Endometrial microvascular endothelial cells (primary cell): ENCODE data around the gene GALNS. TPM values are rescaled to one million over a fixed set of nuclear protein-coding genes. Genes with fewer than 3 reads are reported as not detected.
"Not testable (repeated sequence)": the region's sequence is repeated elsewhere in the genome, so short reads cannot be mapped to it uniquely, and the experiment has no call there.

Experiments used
- in situ Hi-C: cut with HindIII; loops from 2 replicates; pipeline ENCODE4 v1.10.0; 2017; ENCODE audit warnings: low sequenced_read_pairs, low pct_unique_long_range_greater_than_20kb; ENCODE audit errors: inconsistent ontology term
- total RNA-seq: library from RNA; depleted of rRNA; stranded (reverse); fragments of >200 nt; gene quantifications from one replicate; pipeline ENCODE4 v1.2.3, GENCODE V29; 2015; ENCODE audit errors: inconsistent ontology term

Gene GALNS
- 34.7 TPM for total RNA-seq

- in situ Hi-C loops = no loop called here
These were observed at the start of gene GALNS, which contains the start of gene TRAPPC2L for GRCh38 chr16:88856828-88857727. Gene GALNS (minus strand): TSS chr16:88856947. CDS start chr16:88856877, 70 bp downstream. Gene TRAPPC2L (plus strand): TSS chr16:88857127. CDS start chr16:88857151, 24 bp downstream.

GRCh38 chr16:88906020-88906419, 49.3 kb upstream of the GALNS start:
- in situ Hi-C loops = no loop called here

GRCh38 chr16:88905563-88905962, 48.8 kb upstream of the GALNS start:
- in situ Hi-C loops = no loop called here

- in situ Hi-C loops = no loop called here
These were observed 48.1 kb upstream of the GALNS start for GRCh38 chr16:88904676-88905365.

- in situ Hi-C loops = no loop called here
These were observed 46.5 kb upstream of the GALNS start for GRCh38 chr16:88903267-88903666.

- in situ Hi-C loops = no loop called here
These were observed 46.0 kb upstream of the GALNS start for GRCh38 chr16:88902744-88903143.

- in situ Hi-C loops = no loop called here
These were observed 45.1 kb upstream of the GALNS start for GRCh38 chr16:88901718-88902337.

- in situ Hi-C loops = no loop called here
These were observed 43.9 kb upstream of the GALNS start for GRCh38 chr16:88900662-88901052.

- in situ Hi-C loops = no loop called here
These were observed 43.3 kb upstream of the GALNS start for GRCh38 chr16:88899901-88900661.

- in situ Hi-C loops = no loop called here
These were observed 41.1 kb upstream of the GALNS start for GRCh38 chr16:88897696-88898425.

GRCh38 chr16:88896238-88897070, 39.7 kb upstream of the GALNS start:
- in situ Hi-C loops = no loop called here

- in situ Hi-C loops = no loop called here
These were observed 38.6 kb upstream of the GALNS start for GRCh38 chr16:88895335-88895734.

GRCh38 chr16:88894681-88895300, 38.0 kb upstream of the GALNS start:
- in situ Hi-C loops = no loop called here

GRCh38 chr16:88894266-88894665, 37.5 kb upstream of the GALNS start:
- in situ Hi-C loops = not testable (repeated sequence)

- in situ Hi-C loops = no loop called here
These were observed 36.6 kb upstream of the GALNS start for GRCh38 chr16:88893127-88893968.

GRCh38 chr16:88892065-88892464, 35.3 kb upstream of the GALNS start:
- in situ Hi-C loops = no loop called here
